Measurements from ENCODE around the gene ASAP3. TPM values are rescaled to one million over a fixed set of nuclear protein-coding genes. Genes with fewer than 3 reads are reported as not detected.

Gene ASAP3
- total RNA-seq, 4 donors from 2014 or later = 17.6 to 39.0 (median 30.5) TPM

DNA sequence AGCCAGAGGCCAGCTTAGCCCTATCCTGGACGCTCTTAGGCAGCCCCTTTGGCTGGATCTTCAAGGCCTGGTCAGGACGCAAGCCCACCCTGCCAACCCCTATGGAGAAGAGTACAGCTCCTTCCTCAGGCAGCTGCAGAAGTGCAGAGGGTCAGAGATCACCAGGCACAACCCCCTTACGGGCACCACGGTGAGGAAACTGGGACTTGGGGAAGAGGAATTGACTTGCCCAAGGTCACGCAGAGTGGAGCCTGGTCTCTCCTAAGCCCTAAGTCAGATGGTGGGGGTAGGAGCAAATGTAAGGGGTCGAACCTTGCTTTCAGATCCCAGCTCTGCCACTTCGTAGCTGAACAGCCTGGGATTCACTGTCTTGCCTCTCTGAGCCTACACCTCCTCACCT, 43.4 kb upstream of the ASAP3 start:
- Histone ChIP-seq H3K4me1 (peaks cover 65 to 85% (median 73%) of the 10 kb centered on the region in 3 donors), H3K36me3 (no peaks in the 10 kb centered on the region), H3K4me3 (no peak overlapping the region), H3K27me3 (peaks cover 0 to 8% (median 0%) of the 10 kb centered on the region in 4 donors), H3K9me3 (no peaks in the 10 kb centered on the region), H3K27ac (peak overlapping the region; percentile 84 to 93 (median 89))
- DNase-seq = no peak
- WGBS, 2 donors = 72 to 91% methylated on average over 5 to 6 of the region's 7 CpGs
- TF ChIP-seq, protein P1, sequence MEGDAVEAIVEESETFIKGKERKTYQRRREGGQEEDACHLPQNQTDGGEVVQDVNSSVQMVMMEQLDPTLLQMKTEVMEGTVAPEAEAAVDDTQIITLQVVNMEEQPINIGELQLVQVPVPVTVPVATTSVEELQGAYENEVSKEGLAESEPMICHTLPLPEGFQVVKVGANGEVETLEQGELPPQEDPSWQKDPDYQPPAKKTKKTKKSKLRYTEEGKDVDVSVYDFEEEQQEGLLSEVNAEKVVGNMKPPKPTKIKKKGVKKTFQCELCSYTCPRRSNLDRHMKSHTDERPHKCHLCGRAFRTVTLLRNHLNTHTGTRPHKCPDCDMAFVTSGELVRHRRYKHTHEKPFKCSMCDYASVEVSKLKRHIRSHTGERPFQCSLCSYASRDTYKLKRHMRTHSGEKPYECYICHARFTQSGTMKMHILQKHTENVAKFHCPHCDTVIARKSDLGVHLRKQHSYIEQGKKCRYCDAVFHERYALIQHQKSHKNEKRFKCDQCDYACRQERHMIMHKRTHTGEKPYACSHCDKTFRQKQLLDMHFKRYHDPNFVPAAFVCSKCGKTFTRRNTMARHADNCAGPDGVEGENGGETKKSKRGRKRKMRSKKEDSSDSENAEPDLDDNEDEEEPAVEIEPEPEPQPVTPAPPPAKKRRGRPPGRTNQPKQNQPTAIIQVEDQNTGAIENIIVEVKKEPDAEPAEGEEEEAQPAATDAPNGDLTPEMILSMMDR (IDR thresholded peaks at IDR 0.05) = no peak
- no peak for TF ChIP-seq POLR2A (IDR thresholded peaks at IDR 0.05)
- intact Hi-C loops (cut with DNase I) = no loop called here

DNA sequence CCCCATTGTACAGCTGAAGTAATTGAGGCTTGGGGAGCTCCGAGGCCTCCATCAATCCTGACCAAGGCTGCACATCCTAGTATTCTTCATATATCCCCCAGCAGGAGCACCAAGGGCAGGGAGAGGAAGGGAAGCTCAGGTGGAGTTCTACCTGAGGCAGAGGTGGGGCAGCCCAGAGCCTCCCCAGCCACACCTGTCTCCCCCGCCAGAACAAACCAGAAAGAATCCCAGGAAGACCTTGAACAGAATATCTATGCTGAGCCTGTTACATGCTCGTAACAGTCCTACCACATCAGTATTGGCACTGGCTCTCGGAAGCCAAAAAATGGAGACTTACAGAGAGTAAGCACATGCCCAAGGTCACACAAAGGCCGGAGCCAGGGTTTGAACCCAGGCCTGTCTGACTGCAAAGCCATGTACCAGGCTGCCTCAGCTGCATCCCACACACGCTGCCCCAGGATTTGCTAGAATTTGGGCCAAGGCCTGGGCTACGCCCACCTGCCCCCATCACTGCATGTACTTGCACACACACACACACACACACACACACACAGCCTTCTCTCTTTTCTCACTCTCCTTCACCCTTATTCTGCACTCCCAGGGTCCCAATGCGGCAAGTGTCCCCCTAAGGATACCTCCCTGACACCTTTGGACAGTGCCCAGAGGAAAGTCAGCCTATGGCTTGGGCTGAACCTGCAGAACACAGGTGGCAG, 42.5 kb upstream of the ASAP3 start:
- H3K27ac ChIP-seq = peak overlapping the region; percentile 84 to 93 (median 89)
- 83 to 90% methylated on average over 5 to 7 of the region's 8 CpGs for WGBS, 2 donors
- peaks cover 60 to 76% (median 64%) of the 10 kb centered on the region in 3 donors for H3K4me1 ChIP-seq
- H3K9me3 ChIP-seq = no peaks in the 10 kb centered on the region
- H3K4me3 ChIP-seq = no peak overlapping the region
- no peak for DNase-seq
- peaks cover 0 to 8% (median 0%) of the 10 kb centered on the region in 4 donors for H3K27me3 ChIP-seq
- no peak for TF ChIP-seq POLR2A (IDR thresholded peaks at IDR 0.05)
- TF ChIP-seq, protein P1 (IDR thresholded peaks at IDR 0.05) = no peak
- H3K36me3 ChIP-seq = peaks cover 0 to 7% (median 0%) of the 10 kb centered on the region in 3 donors
- intact Hi-C loops (cut with DNase I) = no loop called here

DNA sequence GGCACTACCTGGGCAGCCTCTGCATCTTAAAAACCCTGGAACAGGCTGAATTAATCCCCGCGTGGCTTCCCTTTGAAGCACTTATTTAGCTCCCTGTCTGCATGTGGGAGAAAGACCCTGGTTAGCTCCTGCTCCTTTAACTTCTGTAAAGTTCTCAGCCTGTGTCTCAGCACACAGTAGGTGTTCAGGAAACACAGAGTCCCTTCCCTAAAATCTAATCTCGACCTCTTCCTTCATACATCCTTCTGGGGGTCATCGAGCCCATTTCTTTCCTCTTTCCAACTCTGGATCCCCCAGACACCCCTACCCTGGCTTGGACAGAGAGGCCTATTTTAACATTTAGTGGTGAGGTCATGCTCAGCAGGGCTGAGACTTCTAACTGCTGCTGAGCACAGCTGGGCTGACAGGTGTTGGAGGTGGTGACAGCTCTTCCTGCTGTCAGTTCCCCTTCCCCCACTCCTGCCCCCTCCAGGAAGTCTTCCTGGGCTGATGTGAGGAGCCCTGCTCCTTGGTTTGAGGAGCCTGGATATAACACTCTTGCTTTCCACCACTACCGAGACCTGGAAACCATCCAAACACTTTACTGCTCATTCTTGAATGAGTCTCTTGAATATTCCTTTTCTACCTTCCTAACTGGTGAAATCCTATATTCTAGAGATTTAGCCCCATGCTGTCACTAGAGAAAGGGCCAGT, 41.7 kb upstream of the ASAP3 start:
- TF ChIP-seq, protein P1 (IDR thresholded peaks at IDR 0.05) = no peak
- no peak for TF ChIP-seq POLR2A (IDR thresholded peaks at IDR 0.05)
- no peak for DNase-seq
- 73 to 86% methylated on average over 5 of the region's 5 CpGs for WGBS, 2 donors
- Histone ChIP-seq H3K36me3 (peaks cover 0 to 15% (median 0%) of the 10 kb centered on the region in 3 donors), H3K9me3 (no peaks in the 10 kb centered on the region), H3K4me3 (no peak overlapping the region), H3K4me1 (peaks cover 55 to 70% (median 60%) of the 10 kb centered on the region in 3 donors), H3K27me3 (peaks cover 0 to 8% (median 0%) of the 10 kb centered on the region in 4 donors), H3K27ac (peak overlapping the region; percentile 84 to 93 (median 89))
- intact Hi-C loops (cut with DNase I) = no loop called here

DNA sequence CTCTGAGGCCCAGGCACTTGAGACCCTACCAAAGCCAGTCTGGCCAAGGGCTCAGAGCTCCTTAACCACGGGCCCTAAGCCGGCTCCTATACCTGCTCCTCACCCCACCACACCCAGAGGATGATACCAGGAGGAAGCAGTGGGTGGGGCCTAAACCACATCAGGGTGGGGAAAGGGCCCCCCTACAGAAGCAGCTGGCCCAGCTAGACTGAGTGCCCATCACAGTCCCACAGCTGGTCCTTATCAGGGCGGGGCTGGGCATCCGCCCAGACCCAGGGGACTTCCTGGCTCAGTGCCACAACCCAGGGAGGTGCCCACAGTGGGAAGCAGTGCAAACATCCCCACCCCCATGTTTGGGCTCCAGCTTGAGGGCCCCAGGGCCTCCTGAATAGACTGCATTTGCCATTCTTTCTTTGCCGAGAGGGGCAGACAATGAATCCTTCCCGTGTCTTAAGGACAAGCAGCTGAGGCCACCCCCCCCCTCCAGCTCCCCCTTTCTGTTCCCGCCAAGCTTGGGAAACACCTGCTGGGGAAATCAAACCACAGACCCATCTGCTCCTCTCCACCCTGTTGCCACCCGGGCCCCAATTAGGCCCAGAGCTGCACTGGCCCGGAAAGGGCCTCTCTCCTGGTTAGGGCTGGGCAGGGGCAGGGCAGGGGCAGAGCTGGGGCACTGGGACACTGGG, 40.9 kb upstream of the ASAP3 start:
- no peaks in the 10 kb centered on the region for H3K9me3 ChIP-seq
- H3K36me3 ChIP-seq = peaks cover 0 to 22% (median 0%) of the 10 kb centered on the region in 3 donors
- no peaks in the 10 kb centered on the region for H3K27me3 ChIP-seq
- peaks cover 46 to 61% (median 52%) of the 10 kb centered on the region in 3 donors for H3K4me1 ChIP-seq
- intact Hi-C loops (cut with DNase I) = no loop called here
- no peak for DNase-seq
- H3K4me3 ChIP-seq = no peak overlapping the region
- WGBS, 2 donors = 40 to 50% methylated on average over 2 of the region's 9 CpGs
- peak overlapping the region; percentile 84 to 93 (median 89) for H3K27ac ChIP-seq
- TF ChIP-seq POLR2A (IDR thresholded peaks at IDR 0.05) = no peak
- TF ChIP-seq, protein P1 (IDR thresholded peaks at IDR 0.05) = no peak
